GM12878 (cell line): Measurements from ENCODE around the gene DNMT3L. TPM values are rescaled to one million over a fixed set of nuclear protein-coding genes. Genes with fewer than 3 reads are reported as not detected.
A peak's percentile ranks its signal among the peaks of the same experiment; 100 is the strongest.

Experiments
- ATAC-seq: fragments of 200-7000 bp; cut with Tn5 transposase; 3 replicates; pipeline ENCODE4 v1.9.1; 2020; ENCODE audit warnings: mild to moderate bottlenecking, moderate library complexity
- BruUV-seq: library from RNA; stranded (reverse); fragments of 400-500 nt; replicated peaks from 2 replicates; lab custom pipeline; 2021; lab: Mats Ljungman, UMichigan
- CTCF ChIA-PET: fragments of 300-600 bp; sonication (Branson Sonifier 250); formaldehyde crosslinking; extraction: SDS; loops from one replicate; lab custom pipeline; 2021; ENCODE audit warnings: inconsistent platforms; lab: Yijun Ruan, JAX
- POLR2A ChIA-PET: fragments of 350-600 bp; formaldehyde crosslinking; extraction: SDS; loops from one replicate; lab custom pipeline; 2021; ENCODE audit warnings: inconsistent platforms; lab: Charles Lee
- RAD21 ChIA-PET: fragments of 300-600 bp; sonication (Branson Sonifier 250); formaldehyde crosslinking; loops from one replicate; lab custom pipeline; 2023; ENCODE audit warnings: antibody characterized with exemption; ENCODE audit not compliant: unreplicated experiment; lab: Charles Lee
- SMC1A ChIA-PET: fragments of 300-600 bp; sonication (Branson Sonifier 250); formaldehyde crosslinking; loops from one replicate; lab custom pipeline; 2023; ENCODE audit not compliant: unreplicated experiment, uncharacterized antibody; lab: Charles Lee
- DNase-seq: peaks from one replicate; pipeline ENCODE4 v3.0.0-alpha.2; 2011; ENCODE audit warnings: low read depth, low spot score
- FAIRE-seq: peaks from 3 replicates; lab custom pipeline; 2011; peaks lifted over from hg19 to GRCh38; lab: Jason Lieb, UNC
- H2AFZ ChIP-seq: 2 replicates; pipeline ENCODE4 v1.6.0; 2011; ENCODE audit warnings: low read depth, low read length, control low read depth; ENCODE audit not compliant: control insufficient read depth
- H3K27ac ChIP-seq: 2 replicates; pipeline ENCODE4 v1.5.1; 2011; ENCODE audit warnings: control low read depth; ENCODE audit not compliant: control insufficient read depth, insufficient read depth
- H3K27me3 ChIP-seq, 2 experiments: replicated peaks in 1 of 2; 2 replicates each; pipeline versions ENCODE4 v1.6.0 to v1.6.1; 2011; ENCODE audit warnings: low read length in 1 of 2; ENCODE audit not compliant: control insufficient read depth in 2 of 2, insufficient read depth in 2 of 2
- H3K36me3 ChIP-seq, 2 experiments: 2 replicates each; pipeline ENCODE4 v1.5.1; 2011; ENCODE audit warnings: low read length in 1 of 2; ENCODE audit not compliant: control insufficient read depth in 2 of 2, insufficient read depth in 2 of 2
- H3K4me1 ChIP-seq: 2 replicates; pipeline ENCODE4 v1.6.1; 2011; ENCODE audit warnings: mild to moderate bottlenecking, low read length, moderate library complexity, mixed read lengths; ENCODE audit not compliant: control insufficient read depth, insufficient read depth
- H3K4me2 ChIP-seq: 2 replicates; pipeline ENCODE4 v1.6.0; 2011; ENCODE audit warnings: control low read depth; ENCODE audit not compliant: control insufficient read depth, insufficient read depth
- H3K4me3 ChIP-seq: fragments of 200-600 bp; sonication (generic); 2 replicates; pipeline ENCODE4 v1.5.1; 2016
- H3K79me2 ChIP-seq: 2 replicates; pipeline ENCODE4 v1.6.0; 2011; ENCODE audit warnings: low read length; ENCODE audit not compliant: control insufficient read depth, insufficient read depth
- H3K9ac ChIP-seq: 2 replicates; pipeline ENCODE4 v1.8.0; 2011; ENCODE audit warnings: low read length, control low read depth, mixed read lengths; ENCODE audit not compliant: control insufficient read depth, insufficient read depth
- H3K9me3 ChIP-seq: replicated peaks from 3 replicates; pipeline ENCODE4 v1.5.1; 2011; ENCODE audit warnings: mild to moderate bottlenecking, low read length; ENCODE audit not compliant: control insufficient read depth, insufficient read depth
- H4K20me1 ChIP-seq: 2 replicates; pipeline ENCODE4 v1.6.0; 2011; ENCODE audit not compliant: control insufficient read depth, insufficient read depth
- CREB1 ChIP-seq: IDR thresholded peaks from 2 replicates; pipeline ENCODE4 v1.6.1; 2012; ENCODE audit warnings: low read depth, mild to moderate bottlenecking, inconsistent platforms
- DPF2 ChIP-seq: fragments of 450-650 bp; IDR thresholded peaks from 2 replicates; pipeline ENCODE4 v1.6.1; 2017; ENCODE audit warnings: mild to moderate bottlenecking
- FOS ChIP-seq: IDR thresholded peaks from 3 replicates; pipeline ENCODE4 v1.6.1; 2011; ENCODE audit warnings: borderline replicate concordance; ENCODE audit not compliant: insufficient read length; ENCODE audit errors: extremely low read depth
- JUNB ChIP-seq: IDR thresholded peaks from 2 replicates; pipeline ENCODE4 v1.6.1; 2016; ENCODE audit warnings: antibody characterized with exemption, mild to moderate bottlenecking
- MAX ChIP-seq: IDR thresholded peaks from 2 replicates; pipeline ENCODE4 v1.6.1; 2012; ENCODE audit warnings: low read depth, low read length, improper control_type of control experiment
- RELB ChIP-seq: fragments of 450-650 bp; IDR thresholded peaks from 2 replicates; pipeline ENCODE4 v1.6.1; 2017; ENCODE audit warnings: low read depth, mild to moderate bottlenecking, moderate library complexity
- SPI1 ChIP-seq: IDR thresholded peaks from 2 replicates; pipeline ENCODE4 v1.6.1; 2011; ENCODE audit warnings: low read depth, mild to moderate bottlenecking, low read length, moderate library complexity, borderline replicate concordance; ENCODE audit not compliant: insufficient read depth
- TARDBP ChIP-seq: IDR thresholded peaks from 2 replicates; pipeline ENCODE4 v1.6.1; 2016; ENCODE audit warnings: borderline replicate concordance
- ZBED1 ChIP-seq: IDR thresholded peaks from 2 replicates; pipeline ENCODE4 v1.6.1; 2016; ENCODE audit warnings: borderline replicate concordance
- ZBTB40 ChIP-seq: fragments of 450-650 bp; IDR thresholded peaks from 2 replicates; pipeline ENCODE4 v1.6.1; 2016; ENCODE audit warnings: mild to moderate bottlenecking, moderate library complexity, borderline replicate concordance
- WGBS: methylation state at CpG from one replicate; pipeline ENCODE4 v1.1.6; 2016; ENCODE audit warnings: low lambda C conversion rate; ENCODE audit not compliant: insufficient replicate concordance, insufficient coverage; ENCODE audit errors: missing lambda C conversion rate; 5-methylcytosine and 5-hydroxymethylcytosine counted together
- in situ Hi-C: fragments of 300-500 bp; cut with MboI; formaldehyde crosslinking; loops from 9 replicates; pipeline ENCODE4 v1.14.3; 2018; ENCODE audit warnings: mixed read lengths
- intact Hi-C: fragments of 100-400 bp; cut with micrococcal nuclease; formaldehyde crosslinking; loops from one replicate; pipeline ENCODE4 v1.14.2; 2022; ENCODE audit not compliant: unreplicated experiment
- polyA plus RNA-seq, 11 experiments: library from polyadenylated mRNA; depleted of rRNA in 4 of 11; unstranded in 6 of 11; stranded (reverse) in 5 of 11; fragments of >200 nt; fragmentation: Nextera tagmentation in 4 of 11; fragmentation: Illumina TruSeq in 1 of 11; extraction: Ambion mirVana in 4 of 11; extraction: Trizol in 1 of 11; gene quantifications; 1 replicate in 1 of 11; 2 replicates in 10 of 11; pipeline versions ENCODE4 v1.2.1 to v1.2.3, GENCODE V29; 2011 to 2016; ENCODE audit warnings: inconsistent platforms in 2 of 11, missing spikeins in 2 of 11, low read depth in 1 of 11
- total RNA-seq, 4 experiments: library from RNA; depleted of rRNA in 3 of 4; stranded (reverse); fragments of >200 nt in 3 of 4; fragmentation: Illumina TruSeq in 1 of 4; extraction: Trizol in 1 of 4; gene quantifications; 2 replicates each; pipeline versions ENCODE4 v1.2.1 to v1.2.3, GENCODE V29; 2013 to 2021

DNMT3L gene
- total and polyA plus RNA-seq, 10 of the 15 experiments (the other 5 are each of a cell fraction or from before 2014, with no cell fraction given): not detected

- H3K4me3 ChIP-seq: no peak overlapping the region
- no peaks in the 10 kb centered on the region for H4K20me1 ChIP-seq
- peaks cover 39% of the 10 kb centered on the region for H3K4me1 ChIP-seq
- no peak overlapping the region for H3K4me2 ChIP-seq
- ChIA-PET CTCF (interaction anchor here (0.8 to 2.0 kb wide), 6 partner anchors 10 to 486 kb away, joined by 3 to 7 read pairs (median 4); no protein-coding TSS in a partner anchor), SMC1A (interaction anchor here (0.9 to 2.8 kb wide), 3 partner anchors 29 to 41 kb away, joined by 3 to 11 read pairs (median 4); no protein-coding TSS in a partner anchor), RAD21 (interaction anchor here (0.8 to 3.0 kb wide), 8 partner anchors 8 to 496 kb away, joined by 3 to 27 read pairs (median 6); partner anchors contain the start of gene CFAP410), POLR2A (interaction anchor here (0.6 to 2.1 kb wide), 2 partner anchors 31 to 282 kb away, joined by 3 to 6 read pairs; no protein-coding TSS in a partner anchor)
- H3K9ac ChIP-seq: no peak overlapping the region
- in situ Hi-C loops (no loop called here), intact Hi-C loops (no loop called here)
- H3K79me2 ChIP-seq: peaks cover 28% of the 10 kb centered on the region
- H3K27ac ChIP-seq: no peak overlapping the region
- ATAC-seq (no peak), FAIRE-seq (no peak), DNase-seq (no peak)
- no peaks in the 10 kb centered on the region for H3K9me3 ChIP-seq
- no TSS peak for BruUV-seq
- H3K27me3 ChIP-seq: no peaks in the 10 kb centered on the region
- no peaks in the 10 kb centered on the region for H3K36me3 ChIP-seq
- no peak overlapping the region for H2AFZ ChIP-seq
- no peak for TF ChIP-seq SPI1
- 50% methylated on average over 13 of the region's 13 CpGs for WGBS
Measured at GRCh38 chr21:44296916-44297315, 35.2 kb upstream of the DNMT3L start.

GRCh38 chr21:44296103-44296519, 34.4 kb upstream of the DNMT3L start:
- ChIA-PET RAD21 (interaction anchor here (1.0 to 3.0 kb wide), 5 partner anchors 9 to 43 kb away, joined by 3 to 27 read pairs (median 9); partner anchors contain the start of gene CFAP410), CTCF (interaction anchor here (0.8 to 2.0 kb wide), 3 partner anchors 15 to 28 kb away, joined by 4 to 7 read pairs (median 4); no protein-coding TSS in a partner anchor), POLR2A (interaction anchor here (1.4 kb wide), 2 partner anchors 11 to 26 kb away, joined by 3 to 5 read pairs; no protein-coding TSS in a partner anchor), SMC1A (interaction anchor here (0.8 to 2.8 kb wide), 4 partner anchors 8 to 45 kb away, joined by 3 to 11 read pairs (median 3); no protein-coding TSS in a partner anchor)
- DNase-seq (no peak), ATAC-seq (no peak), FAIRE-seq (no peak)
- H3K36me3 ChIP-seq: no peaks in the 10 kb centered on the region
- no TSS peak for BruUV-seq
- H3K4me3 ChIP-seq: no peak overlapping the region
- H3K4me1 ChIP-seq: peaks cover 36% of the 10 kb centered on the region
- in situ Hi-C loops (no loop called here), intact Hi-C loops (no loop called here)
- H2AFZ ChIP-seq: no peak overlapping the region
- H3K9ac ChIP-seq: peak overlapping the region; percentile 28; the same call in 1 of the 2 replicates
- peaks cover 20% of the 10 kb centered on the region for H3K79me2 ChIP-seq
- H3K27me3 ChIP-seq: no peaks in the 10 kb centered on the region
- no peaks in the 10 kb centered on the region for H3K9me3 ChIP-seq
- H3K27ac ChIP-seq: no peak overlapping the region; the same call in 1 of the 2 replicates
- 3% methylated on average over 9 of the region's 12 CpGs for WGBS
- no peaks in the 10 kb centered on the region for H4K20me1 ChIP-seq
- H3K4me2 ChIP-seq: peak overlapping the region; percentile 30; the same call in 1 of the 2 replicates
- no peak for TF ChIP-seq DPF2
- TF ChIP-seq ZBTB40: no peak
- no peak for TF ChIP-seq FOS
- no peak for TF ChIP-seq JUNB
- no peak for TF ChIP-seq ZBED1
- no peak for TF ChIP-seq TARDBP
- TF ChIP-seq RELB: 0 out of 2 replicates have a peak, but pooled peaks have one; percentile 29
- no peak for TF ChIP-seq CREB1
- no peak for TF ChIP-seq MAX
